HL-60 (cell line): ENCODE data around the gene ADCY1.

Experiments used
- POLR2AphosphoS5 ChIP-seq: IDR thresholded peaks from 2 replicates; pipeline ENCODE4 v1.6.1; 2012; ENCODE audit warnings: low read depth
- SPI1 ChIP-seq: IDR thresholded peaks from 2 replicates; pipeline ENCODE4 v1.6.1; 2012; ENCODE audit warnings: low read depth, mild to moderate bottlenecking, borderline replicate concordance
- TF ChIP-seq, protein P1 (sequence below): IDR thresholded peaks from one replicate; pipeline ENCODE4 v1.5.1; 2011; ENCODE audit warnings: low read length, control low read depth, inconsistent platforms; ENCODE audit not compliant: insufficient read depth

DNA sequence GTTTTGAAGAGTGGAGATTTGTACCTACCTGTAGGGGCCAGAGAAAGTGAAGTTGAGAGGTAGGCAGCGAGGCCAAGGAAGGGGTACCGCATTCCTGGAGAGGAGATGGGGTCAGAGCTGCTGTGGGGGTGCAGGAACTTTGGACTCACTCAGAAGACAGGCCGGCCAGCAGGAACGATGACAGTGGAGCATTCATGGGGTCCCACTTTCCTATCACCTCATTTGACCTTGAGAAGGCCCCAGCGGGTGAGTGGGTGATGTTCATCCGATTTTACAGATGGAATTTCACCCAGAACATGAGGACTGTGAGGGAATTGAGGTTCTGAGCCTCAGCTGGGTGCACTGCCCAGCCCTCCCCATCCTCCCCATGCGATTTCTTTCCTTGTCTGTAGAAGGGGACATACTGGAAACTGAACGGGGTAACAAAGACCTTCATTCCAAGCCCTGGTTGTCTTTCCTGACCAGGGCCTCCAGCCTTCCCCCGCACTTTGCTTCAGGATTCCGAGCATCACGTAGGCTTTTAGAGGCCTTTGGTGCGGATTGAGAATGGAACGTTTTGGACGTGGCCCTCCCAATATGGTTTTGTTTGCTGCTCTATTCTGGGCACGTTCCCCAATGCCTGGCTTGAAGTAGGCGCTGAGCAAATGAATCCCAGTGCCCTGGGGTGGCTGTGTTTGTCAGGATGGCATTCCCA lies 87.3 kb downstream of the ADCY1 start:
- TF ChIP-seq POLR2AphosphoS5 (no peak), SPI1 (no peak)
- TF ChIP-seq, protein P1, sequence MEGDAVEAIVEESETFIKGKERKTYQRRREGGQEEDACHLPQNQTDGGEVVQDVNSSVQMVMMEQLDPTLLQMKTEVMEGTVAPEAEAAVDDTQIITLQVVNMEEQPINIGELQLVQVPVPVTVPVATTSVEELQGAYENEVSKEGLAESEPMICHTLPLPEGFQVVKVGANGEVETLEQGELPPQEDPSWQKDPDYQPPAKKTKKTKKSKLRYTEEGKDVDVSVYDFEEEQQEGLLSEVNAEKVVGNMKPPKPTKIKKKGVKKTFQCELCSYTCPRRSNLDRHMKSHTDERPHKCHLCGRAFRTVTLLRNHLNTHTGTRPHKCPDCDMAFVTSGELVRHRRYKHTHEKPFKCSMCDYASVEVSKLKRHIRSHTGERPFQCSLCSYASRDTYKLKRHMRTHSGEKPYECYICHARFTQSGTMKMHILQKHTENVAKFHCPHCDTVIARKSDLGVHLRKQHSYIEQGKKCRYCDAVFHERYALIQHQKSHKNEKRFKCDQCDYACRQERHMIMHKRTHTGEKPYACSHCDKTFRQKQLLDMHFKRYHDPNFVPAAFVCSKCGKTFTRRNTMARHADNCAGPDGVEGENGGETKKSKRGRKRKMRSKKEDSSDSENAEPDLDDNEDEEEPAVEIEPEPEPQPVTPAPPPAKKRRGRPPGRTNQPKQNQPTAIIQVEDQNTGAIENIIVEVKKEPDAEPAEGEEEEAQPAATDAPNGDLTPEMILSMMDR: no peak
